Neuron (in vitro differentiated cells): ENCODE results near the gene BCL11A.

Source experiments
- H2AFZ ChIP-seq: one replicate; pipeline ENCODE4 v1.6.1; 2013; ENCODE audit warnings: low read depth, mild to moderate bottlenecking, inconsistent platforms, low read length, moderate library complexity
- H3K27me3 ChIP-seq: one replicate; pipeline ENCODE4 v1.6.1; 2013; ENCODE audit warnings: low read length; ENCODE audit not compliant: insufficient read depth
- H3K36me3 ChIP-seq: one replicate; pipeline ENCODE4 v1.6.1; 2013; ENCODE audit warnings: low read length; ENCODE audit not compliant: insufficient read depth
- H3K4me1 ChIP-seq: one replicate; pipeline ENCODE4 v1.6.1; 2013; ENCODE audit warnings: low read length; ENCODE audit not compliant: insufficient read depth
- H3K4me3 ChIP-seq: 2 replicates; pipeline ENCODE4 v1.5.1; 2013; ENCODE audit warnings: mild to moderate bottlenecking, low read length, moderate library complexity
- H3K9me3 ChIP-seq: one replicate; pipeline ENCODE4 v1.6.1; 2013; ENCODE audit warnings: low read length

BCL11A gene

GRCh38 chr2:60498816-60499429 lies 54.5 kb downstream of the BCL11A start:
- Histone ChIP-seq H3K36me3 (no peaks in the 10 kb centered on the region), H3K27me3 (no peaks in the 10 kb centered on the region), H2AFZ (no peak overlapping the region), H3K4me1 (no peaks in the 10 kb centered on the region), H3K9me3 (no peaks in the 10 kb centered on the region), H3K4me3 (no peak overlapping the region)

GRCh38 chr2:60498127-60498815 lies 55.2 kb downstream of the BCL11A start:
- no peak overlapping the region for H2AFZ ChIP-seq
- H3K9me3 ChIP-seq, result no peaks in the 10 kb centered on the region
- no peaks in the 10 kb centered on the region for H3K4me1 ChIP-seq
- no peak overlapping the region for H3K4me3 ChIP-seq
- no peaks in the 10 kb centered on the region for H3K36me3 ChIP-seq
- H3K27me3 ChIP-seq, result no peaks in the 10 kb centered on the region

GRCh38 chr2:60497500-60497899 lies 56.0 kb downstream of the BCL11A start:
- H3K36me3 ChIP-seq, result no peaks in the 10 kb centered on the region
- no peak overlapping the region for H2AFZ ChIP-seq
- no peaks in the 10 kb centered on the region for H3K4me1 ChIP-seq
- no peak overlapping the region for H3K4me3 ChIP-seq
- no peaks in the 10 kb centered on the region for H3K27me3 ChIP-seq
- H3K9me3 ChIP-seq, result no peaks in the 10 kb centered on the region

GRCh38 chr2:60496956-60497355 lies 56.5 kb downstream of the BCL11A start:
- H3K4me3 ChIP-seq, result no peak overlapping the region
- H3K4me1 ChIP-seq, result no peaks in the 10 kb centered on the region
- H2AFZ ChIP-seq, result no peak overlapping the region
- no peaks in the 10 kb centered on the region for H3K9me3 ChIP-seq
- H3K36me3 ChIP-seq, result no peaks in the 10 kb centered on the region
- no peaks in the 10 kb centered on the region for H3K27me3 ChIP-seq

GRCh38 chr2:60496475-60496874 lies 57.0 kb downstream of the BCL11A start:
- H3K4me1 ChIP-seq, result no peaks in the 10 kb centered on the region
- H3K9me3 ChIP-seq, result no peaks in the 10 kb centered on the region
- no peak overlapping the region for H2AFZ ChIP-seq
- H3K4me3 ChIP-seq, result no peak overlapping the region
- H3K27me3 ChIP-seq, result no peaks in the 10 kb centered on the region
- no peaks in the 10 kb centered on the region for H3K36me3 ChIP-seq

- no peak overlapping the region for H2AFZ ChIP-seq
Measured at GRCh38 chr2:60495041-60495625, 58.3 kb downstream of the BCL11A start.

GRCh38 chr2:60493804-60494387 lies 59.6 kb downstream of the BCL11A start:
- H3K9me3 ChIP-seq, result no peaks in the 10 kb centered on the region
- no peak overlapping the region for H2AFZ ChIP-seq
- H3K4me3 ChIP-seq, result no peak overlapping the region
- H3K27me3 ChIP-seq, result no peaks in the 10 kb centered on the region
- no peaks in the 10 kb centered on the region for H3K36me3 ChIP-seq
- no peaks in the 10 kb centered on the region for H3K4me1 ChIP-seq

More at GRCh38 chr2:60495041-60495625, 58.3 kb downstream of the BCL11A start:
- Histone ChIP-seq H3K4me1 (no peaks in the 10 kb centered on the region), H3K36me3 (no peaks in the 10 kb centered on the region), H3K9me3 (no peaks in the 10 kb centered on the region), H3K27me3 (no peaks in the 10 kb centered on the region), H3K4me3 (no peak overlapping the region)

- no peaks in the 10 kb centered on the region for H3K36me3 ChIP-seq
- H3K9me3 ChIP-seq, result no peaks in the 10 kb centered on the region
- no peaks in the 10 kb centered on the region for H3K4me1 ChIP-seq
- no peaks in the 10 kb centered on the region for H3K27me3 ChIP-seq
- H2AFZ ChIP-seq, result no peak overlapping the region
- no peak overlapping the region for H3K4me3 ChIP-seq
Measured at GRCh38 chr2:60492548-60492947, 60.9 kb downstream of the BCL11A start.

- Histone ChIP-seq H3K4me1 (no peaks in the 10 kb centered on the region), H3K9me3 (no peaks in the 10 kb centered on the region), H3K27me3 (no peaks in the 10 kb centered on the region), H3K36me3 (no peaks in the 10 kb centered on the region), H2AFZ (no peak overlapping the region), H3K4me3 (no peak overlapping the region)
Measured at GRCh38 chr2:60490848-60491247, 62.6 kb downstream of the BCL11A start.

- no peaks in the 10 kb centered on the region for H3K27me3 ChIP-seq
- no peak overlapping the region for H2AFZ ChIP-seq
- no peaks in the 10 kb centered on the region for H3K4me1 ChIP-seq
- H3K36me3 ChIP-seq, result no peaks in the 10 kb centered on the region
- no peak overlapping the region for H3K4me3 ChIP-seq
- H3K9me3 ChIP-seq, result no peaks in the 10 kb centered on the region
Measured at GRCh38 chr2:60490441-60490840, 63.0 kb downstream of the BCL11A start.

GRCh38 chr2:60489289-60489688 lies 64.2 kb downstream of the BCL11A start:
- no peaks in the 10 kb centered on the region for H3K36me3 ChIP-seq
- no peaks in the 10 kb centered on the region for H3K27me3 ChIP-seq
- no peaks in the 10 kb centered on the region for H3K4me1 ChIP-seq
- H3K9me3 ChIP-seq, result no peaks in the 10 kb centered on the region
- no peak overlapping the region for H2AFZ ChIP-seq
- no peak overlapping the region for H3K4me3 ChIP-seq

- no peak overlapping the region for H2AFZ ChIP-seq
- H3K4me3 ChIP-seq, result no peak overlapping the region
- no peaks in the 10 kb centered on the region for H3K9me3 ChIP-seq
- H3K4me1 ChIP-seq, result no peaks in the 10 kb centered on the region
- no peaks in the 10 kb centered on the region for H3K27me3 ChIP-seq
- H3K36me3 ChIP-seq, result no peaks in the 10 kb centered on the region
Measured at GRCh38 chr2:60488291-60488690, 65.2 kb downstream of the BCL11A start.

- H3K27me3 ChIP-seq, result no peaks in the 10 kb centered on the region
- no peaks in the 10 kb centered on the region for H3K4me1 ChIP-seq
- H3K9me3 ChIP-seq, result no peaks in the 10 kb centered on the region
- no peak overlapping the region for H2AFZ ChIP-seq
- H3K36me3 ChIP-seq, result no peaks in the 10 kb centered on the region
- no peak overlapping the region for H3K4me3 ChIP-seq
Measured at GRCh38 chr2:60487174-60487573, 66.3 kb downstream of the BCL11A start.
